SK-N-MC (cell line): ENCODE results near the gene DNAJA1.

ENCODE experiments used
- EZH2 ChIP-seq: fragments of 200-600 bp; sonication (generic); IDR thresholded peaks from one replicate; pipeline ENCODE4 v1.6.1; 2017; ENCODE audit warnings: antibody characterized with exemption
- FOXP2 ChIP-seq: optimal IDR thresholded peaks from 2 replicates; pipeline ENCODE3; 2011; ENCODE audit warnings: mild to moderate bottlenecking, moderate library complexity; ENCODE audit not compliant: insufficient read depth; ENCODE audit errors: extremely low read length, control extremely low read depth

- TF ChIP-seq EZH2 (no peak), FOXP2 (no peak)
Observed at GRCh38 chr9:32986971-32987370, 38.1 kb upstream of the DNAJA1 start.
